ENCODE measurements around the gene CNTNAP4. TPM values are rescaled to one million over a fixed set of nuclear protein-coding genes. Genes with fewer than 3 reads are reported as not detected.

Gene CNTNAP4
- total and polyA plus RNA-seq, 2 of the 13 experiments (the other 11 are each of a cell fraction or from before 2014, with no cell fraction given) = not detected

DNA sequence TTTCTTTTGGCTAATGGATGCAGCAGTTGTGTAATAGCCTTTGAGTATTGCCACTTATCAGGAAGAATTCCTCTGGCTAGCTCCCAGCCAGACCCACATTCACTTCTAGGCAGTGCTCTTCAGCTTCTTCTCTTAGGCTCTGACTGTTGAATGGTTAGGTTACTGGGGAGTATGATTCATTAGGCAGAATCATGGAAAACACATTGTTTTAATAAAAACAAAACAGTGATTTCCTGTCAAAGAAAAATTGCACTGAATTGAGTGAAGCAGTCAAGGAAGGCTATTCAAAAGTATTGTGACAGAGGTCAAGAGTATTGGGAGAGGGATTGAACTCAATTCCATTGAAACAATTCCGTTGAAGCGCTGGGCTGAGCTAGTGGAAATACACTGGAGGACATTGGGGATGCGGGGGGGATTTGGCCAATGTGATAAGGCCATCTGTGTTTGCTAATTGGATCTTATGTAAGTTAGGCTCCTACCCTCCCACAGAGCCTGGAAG lies 68.0 kb downstream of the CNTNAP4 start:
- Histone ChIP-seq H3K27ac (ENCODE audit: extremely low read length, insufficient read depth, low read length) (no peak overlapping the region), H3K27me3 (ENCODE audit: control insufficient read depth in 1 of 2, insufficient read depth in 2 of 2, low read length in 2 of 2) (no peaks in the 10 kb centered on the region), H3K9ac (ENCODE audit: insufficient read depth, low read depth, low read length) (no peak overlapping the region), H3K4me2 (ENCODE audit: low read depth, low read length) (no peak overlapping the region), H3K9me3 (ENCODE audit: low read length) (no peaks in the 10 kb centered on the region), H3K4me1 (ENCODE audit: insufficient read depth, low read length) (no peaks in the 10 kb centered on the region), H3K79me2 (ENCODE audit: insufficient read depth, low read length) (no peaks in the 10 kb centered on the region), H3K4me3 (replicated peaks in 1 of 3; ENCODE audit: insufficient read depth in 1 of 3, low read depth in 2 of 3, low read length in 3 of 3) (no peak overlapping the region), H4K20me1 (ENCODE audit: insufficient read depth, low read length) (no peaks in the 10 kb centered on the region), H3K36me3 (replicated peaks in 1 of 2; ENCODE audit: control insufficient read depth in 1 of 2, insufficient read depth in 2 of 2, low read length in 2 of 2) (no peaks in the 10 kb centered on the region), H2AFZ (ENCODE audit: low read length) (no peak overlapping the region)
- CTCF ChIA-PET (ENCODE audit: low intra/inter-chr PET ratio, low total read pairs) = no interaction called here
- intact Hi-C loops (cut with micrococcal nuclease; ENCODE audit: unreplicated experiment) = no loop called here
- FAIRE-seq = no peak
- no peak for DNase-seq (ENCODE audit: low spot score)
- ATAC-seq = no peak
- POLR2A ChIA-PET = no interaction called here
- BruUV-seq (replicated peaks) = no TSS peak
- in situ Hi-C loops (cut with HindIII; ENCODE audit: extremely low pct_ligation_motif_present, low pct_unique_long_range_greater_than_20kb) = no loop called here
- WGBS (ENCODE audit: low lambda C conversion rate) = 2% methylated on average over 3 of the region's 3 CpGs
- TF ChIP-seq TBP (CRISPR knock-in tag; IDR thresholded peaks at IDR 0.05) (no peak), ASH2L (IDR thresholded peaks at IDR 0.05; ENCODE audit: insufficient read length, low read depth, low read length) (no peak), SP2 (CRISPR knock-in tag; IDR thresholded peaks at IDR 0.05) (no peak), ZNF501 (CRISPR knock-in tag; IDR thresholded peaks at IDR 0.05) (no peak), TOE1 (CRISPR knock-in tag; IDR thresholded peaks at IDR 0.05) (no peak), TP53 (CRISPR knock-in tag; conservative IDR thresholded peaks at IDR 0.05) (no peak), KLF16 (CRISPR knock-in tag; IDR thresholded peaks at IDR 0.05) (no peak), ZNF317 (CRISPR knock-in tag; IDR thresholded peaks at IDR 0.05) (no peak), ZNF549 (CRISPR knock-in tag; IDR thresholded peaks at IDR 0.05) (no peak), ZNF766 (CRISPR knock-in tag; IDR thresholded peaks at IDR 0.05; ENCODE audit: borderline replicate concordance) (no peak), MYC (CRISPR knock-in tag; IDR thresholded peaks at IDR 0.05; ENCODE audit: borderline replicate concordance) (no peak)
- TF ChIP-seq, protein P1, sequence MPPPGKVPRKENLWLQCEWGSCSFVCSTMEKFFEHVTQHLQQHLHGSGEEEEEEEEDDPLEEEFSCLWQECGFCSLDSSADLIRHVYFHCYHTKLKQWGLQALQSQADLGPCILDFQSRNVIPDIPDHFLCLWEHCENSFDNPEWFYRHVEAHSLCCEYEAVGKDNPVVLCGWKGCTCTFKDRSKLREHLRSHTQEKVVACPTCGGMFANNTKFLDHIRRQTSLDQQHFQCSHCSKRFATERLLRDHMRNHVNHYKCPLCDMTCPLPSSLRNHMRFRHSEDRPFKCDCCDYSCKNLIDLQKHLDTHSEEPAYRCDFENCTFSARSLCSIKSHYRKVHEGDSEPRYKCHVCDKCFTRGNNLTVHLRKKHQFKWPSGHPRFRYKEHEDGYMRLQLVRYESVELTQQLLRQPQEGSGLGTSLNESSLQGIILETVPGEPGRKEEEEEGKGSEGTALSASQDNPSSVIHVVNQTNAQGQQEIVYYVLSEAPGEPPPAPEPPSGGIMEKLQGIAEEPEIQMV (CRISPR knock-in tag; IDR thresholded peaks at IDR 0.05; ENCODE audit: low read depth) = no peak
- TF ChIP-seq, protein P2, sequence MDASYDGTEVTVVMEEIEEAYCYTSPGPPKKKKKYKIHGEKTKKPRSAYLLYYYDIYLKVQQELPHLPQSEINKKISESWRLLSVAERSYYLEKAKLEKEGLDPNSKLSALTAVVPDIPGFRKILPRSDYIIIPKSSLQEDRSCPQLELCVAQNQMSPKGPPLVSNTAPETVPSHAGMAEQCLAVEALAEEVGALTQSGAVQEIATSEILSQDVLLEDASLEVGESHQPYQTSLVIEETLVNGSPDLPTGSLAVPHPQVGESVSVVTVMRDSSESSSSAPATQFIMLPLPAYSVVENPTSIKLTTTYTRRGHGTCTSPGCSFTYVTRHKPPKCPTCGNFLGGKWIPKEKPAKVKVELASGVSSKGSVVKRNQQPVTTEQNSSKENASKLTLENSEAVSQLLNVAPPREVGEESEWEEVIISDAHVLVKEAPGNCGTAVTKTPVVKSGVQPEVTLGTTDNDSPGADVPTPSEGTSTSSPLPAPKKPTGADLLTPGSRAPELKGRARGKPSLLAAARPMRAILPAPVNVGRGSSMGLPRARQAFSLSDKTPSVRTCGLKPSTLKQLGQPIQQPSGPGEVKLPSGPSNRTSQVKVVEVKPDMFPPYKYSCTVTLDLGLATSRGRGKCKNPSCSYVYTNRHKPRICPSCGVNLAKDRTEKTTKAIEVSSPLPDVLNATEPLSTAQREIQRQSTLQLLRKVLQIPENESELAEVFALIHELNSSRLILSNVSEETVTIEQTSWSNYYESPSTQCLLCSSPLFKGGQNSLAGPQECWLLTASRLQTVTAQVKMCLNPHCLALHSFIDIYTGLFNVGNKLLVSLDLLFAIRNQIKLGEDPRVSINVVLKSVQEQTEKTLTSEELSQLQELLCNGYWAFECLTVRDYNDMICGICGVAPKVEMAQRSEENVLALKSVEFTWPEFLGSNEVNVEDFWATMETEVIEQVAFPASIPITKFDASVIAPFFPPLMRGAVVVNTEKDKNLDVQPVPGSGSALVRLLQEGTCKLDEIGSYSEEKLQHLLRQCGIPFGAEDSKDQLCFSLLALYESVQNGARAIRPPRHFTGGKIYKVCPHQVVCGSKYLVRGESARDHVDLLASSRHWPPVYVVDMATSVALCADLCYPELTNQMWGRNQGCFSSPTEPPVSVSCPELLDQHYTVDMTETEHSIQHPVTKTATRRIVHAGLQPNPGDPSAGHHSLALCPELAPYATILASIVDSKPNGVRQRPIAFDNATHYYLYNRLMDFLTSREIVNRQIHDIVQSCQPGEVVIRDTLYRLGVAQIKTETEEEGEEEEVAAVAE (CRISPR knock-in tag; IDR thresholded peaks at IDR 0.05; ENCODE audit: borderline replicate concordance) = no peak
- TF ChIP-seq, protein P3, sequence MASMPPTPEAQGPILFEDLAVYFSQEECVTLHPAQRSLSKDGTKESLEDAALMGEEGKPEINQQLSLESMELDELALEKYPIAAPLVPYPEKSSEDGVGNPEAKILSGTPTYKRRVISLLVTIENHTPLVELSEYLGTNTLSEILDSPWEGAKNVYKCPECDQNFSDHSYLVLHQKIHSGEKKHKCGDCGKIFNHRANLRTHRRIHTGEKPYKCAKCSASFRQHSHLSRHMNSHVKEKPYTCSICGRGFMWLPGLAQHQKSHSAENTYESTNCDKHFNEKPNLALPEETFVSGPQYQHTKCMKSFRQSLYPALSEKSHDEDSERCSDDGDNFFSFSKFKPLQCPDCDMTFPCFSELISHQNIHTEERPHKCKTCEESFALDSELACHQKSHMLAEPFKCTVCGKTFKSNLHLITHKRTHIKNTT (CRISPR knock-in tag; IDR thresholded peaks at IDR 0.05) = no peak
- TF ChIP-seq, protein P4, sequence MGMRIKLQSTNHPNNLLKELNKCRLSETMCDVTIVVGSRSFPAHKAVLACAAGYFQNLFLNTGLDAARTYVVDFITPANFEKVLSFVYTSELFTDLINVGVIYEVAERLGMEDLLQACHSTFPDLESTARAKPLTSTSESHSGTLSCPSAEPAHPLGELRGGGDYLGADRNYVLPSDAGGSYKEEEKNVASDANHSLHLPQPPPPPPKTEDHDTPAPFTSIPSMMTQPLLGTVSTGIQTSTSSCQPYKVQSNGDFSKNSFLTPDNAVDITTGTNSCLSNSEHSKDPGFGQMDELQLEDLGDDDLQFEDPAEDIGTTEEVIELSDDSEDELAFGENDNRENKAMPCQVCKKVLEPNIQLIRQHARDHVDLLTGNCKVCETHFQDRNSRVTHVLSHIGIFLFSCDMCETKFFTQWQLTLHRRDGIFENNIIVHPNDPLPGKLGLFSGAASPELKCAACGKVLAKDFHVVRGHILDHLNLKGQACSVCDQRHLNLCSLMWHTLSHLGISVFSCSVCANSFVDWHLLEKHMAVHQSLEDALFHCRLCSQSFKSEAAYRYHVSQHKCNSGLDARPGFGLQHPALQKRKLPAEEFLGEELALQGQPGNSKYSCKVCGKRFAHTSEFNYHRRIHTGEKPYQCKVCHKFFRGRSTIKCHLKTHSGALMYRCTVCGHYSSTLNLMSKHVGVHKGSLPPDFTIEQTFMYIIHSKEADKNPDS (CRISPR knock-in tag; IDR thresholded peaks at IDR 0.05) = no peak

Data from HepG2 (cell line).